SIG-M5 treated with dmso at 0.1 percent for 504 hours (cell line): ENCODE data around the gene KCNK7.

Experiments
- DNase-seq: peaks from one replicate; lab custom pipeline; 2025; ENCODE audit not compliant: unreplicated experiment; lab: John Stamatoyannopoulos, UW

The KCNK7 gene

GRCh38 chr11:65611758-65612603 is 16.4 kb upstream of the KCNK7 start:
- DNase-seq, result no peak

GRCh38 chr11:65611028-65611757 is 15.6 kb upstream of the KCNK7 start:
- peak; percentile 30 for DNase-seq

GRCh38 chr11:65610404-65610803 is 14.8 kb upstream of the KCNK7 start:
- DNase-seq, result no peak

GRCh38 chr11:65609665-65610064 is 14.1 kb upstream of the KCNK7 start:
- DNase-seq, result no peak

GRCh38 chr11:65609229-65609628 is 13.6 kb upstream of the KCNK7 start:
- DNase-seq, result no peak

- no peak for DNase-seq
Measured at GRCh38 chr11:65607614-65608426, 12.2 kb upstream of the KCNK7 start.

GRCh38 chr11:65606876-65607613 is 11.4 kb upstream of the KCNK7 start:
- DNase-seq, result no peak

- no peak for DNase-seq
Measured at GRCh38 chr11:65604258-65604657, 8.7 kb upstream of the KCNK7 start.

GRCh38 chr11:65599955-65600246 is 4.3 kb upstream of the KCNK7 start:
- DNase-seq, result no peak

- DNase-seq, result no peak
Measured at GRCh38 chr11:65599216-65599954, 3.8 kb upstream of the KCNK7 start.

GRCh38 chr11:65598258-65598699 is 2.7 kb upstream of the KCNK7 start:
- no peak for DNase-seq

GRCh38 chr11:65596520-65596919 is 920 bp upstream of the KCNK7 start:
- DNase-seq, result no peak

GRCh38 chr11:65595131-65595530 is 469 bp downstream of the KCNK7 start:
- no peak for DNase-seq

- DNase-seq, result no peak
Measured at GRCh38 chr11:65593518-65594414, 1.8 kb downstream of the KCNK7 start.

GRCh38 chr11:65592858-65593517 is 2.6 kb downstream of the KCNK7 start:
- no peak for DNase-seq

GRCh38 chr11:65591939-65592857 is 3.4 kb downstream of the KCNK7 start:
- DNase-seq, result no peak

- DNase-seq, result no peak
Measured at GRCh38 chr11:65590240-65590738, 5.3 kb downstream of the KCNK7 start.
